NT2/D1 (cell line): Measurements from ENCODE around the gene WASHC2A.
"Not testable (repeated sequence)": the region's sequence is repeated elsewhere in the genome, so short reads cannot be mapped to it uniquely, and the experiment has no call there.

Experiments used
- DNase-seq: peaks from one replicate; pipeline ENCODE4 v3.0.0-alpha.2; 2011; ENCODE audit warnings: low read depth, low spot score
- H3K27me3 ChIP-seq: 2 replicates; pipeline ENCODE4 v1.6.0; 2011; ENCODE audit warnings: mild to moderate bottlenecking; ENCODE audit not compliant: insufficient read length, insufficient read depth
- H3K36me3 ChIP-seq: 2 replicates; pipeline ENCODE4 v1.6.1; 2011; ENCODE audit warnings: mild to moderate bottlenecking, low read length, mixed read lengths; ENCODE audit not compliant: insufficient read depth, insufficient read length
- H3K4me1 ChIP-seq: 2 replicates; pipeline ENCODE4 v1.5.1; 2011; ENCODE audit not compliant: insufficient read depth, insufficient read length
- H3K4me3 ChIP-seq: 2 replicates; pipeline ENCODE4 v1.5.1; 2011; ENCODE audit warnings: low read depth; ENCODE audit not compliant: insufficient read length
- H3K9ac ChIP-seq: 2 replicates; pipeline ENCODE4 v1.6.0; 2011; ENCODE audit warnings: low read depth; ENCODE audit not compliant: insufficient read length
- H3K9me3 ChIP-seq: 2 replicates; pipeline ENCODE4 v1.5.1; 2011; ENCODE audit warnings: mild to moderate bottlenecking, low read length; ENCODE audit not compliant: insufficient read depth
- SUZ12 ChIP-seq: IDR thresholded peaks from 2 replicates; pipeline ENCODE4 v1.6.1; 2011; ENCODE audit not compliant: insufficient read length, insufficient read depth; ENCODE audit errors: extremely low read depth
- YY1 ChIP-seq: IDR thresholded peaks from 2 replicates; pipeline ENCODE4 v1.6.1; 2011; ENCODE audit not compliant: insufficient read length, insufficient read depth
- ZNF274 ChIP-seq: IDR thresholded peaks from 2 replicates; pipeline ENCODE4 v1.6.1; 2011; ENCODE audit warnings: mild to moderate bottlenecking, low read depth, low read length

WASHC2A gene

GRCh38 chr10:50143512-50144174 is 75.9 kb downstream of the WASHC2A start:
- H3K4me1 ChIP-seq, H3K9ac ChIP-seq, H3K27me3 ChIP-seq, H3K4me3 ChIP-seq, H3K36me3 ChIP-seq, DNase-seq, H3K9me3 ChIP-seq: not testable (repeated sequence)

DNA sequence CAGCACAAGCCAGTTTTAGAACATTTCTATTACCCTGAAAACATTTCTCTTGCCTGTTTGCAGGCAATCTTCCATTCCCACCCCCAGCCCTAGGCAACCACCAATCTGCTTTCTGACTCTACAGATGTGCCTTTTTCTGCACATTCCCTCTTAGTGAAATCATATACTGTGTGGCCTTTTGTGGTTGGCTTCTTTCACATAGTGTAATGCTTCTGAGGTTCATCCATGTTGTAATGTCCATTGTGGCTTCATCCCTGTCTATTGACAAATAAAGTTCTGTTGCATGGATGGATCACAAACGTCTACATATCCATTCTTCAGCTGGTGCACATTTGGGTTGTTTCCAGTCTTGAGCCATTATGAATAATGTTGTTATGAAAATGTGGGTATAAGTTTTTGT is 77.8 kb downstream of the WASHC2A start:
- H3K9me3 ChIP-seq, DNase-seq, H3K27me3 ChIP-seq, H3K4me3 ChIP-seq, H3K36me3 ChIP-seq, H3K9ac ChIP-seq, H3K4me1 ChIP-seq: not testable (repeated sequence)

GRCh38 chr10:50152792-50153272 is 85.1 kb downstream of the WASHC2A start:
- DNase-seq = no peak
- TF ChIP-seq YY1 (no peak), ZNF274 (no peak), SUZ12 (no peak)
- H3K27me3 ChIP-seq = no peaks in the 10 kb centered on the region
- no peaks in the 10 kb centered on the region for H3K4me1 ChIP-seq
- H3K4me3 ChIP-seq = no peak overlapping the region
- no peaks in the 10 kb centered on the region for H3K9me3 ChIP-seq
- H3K36me3 ChIP-seq = no peaks in the 10 kb centered on the region
- no peak overlapping the region for H3K9ac ChIP-seq

DNA sequence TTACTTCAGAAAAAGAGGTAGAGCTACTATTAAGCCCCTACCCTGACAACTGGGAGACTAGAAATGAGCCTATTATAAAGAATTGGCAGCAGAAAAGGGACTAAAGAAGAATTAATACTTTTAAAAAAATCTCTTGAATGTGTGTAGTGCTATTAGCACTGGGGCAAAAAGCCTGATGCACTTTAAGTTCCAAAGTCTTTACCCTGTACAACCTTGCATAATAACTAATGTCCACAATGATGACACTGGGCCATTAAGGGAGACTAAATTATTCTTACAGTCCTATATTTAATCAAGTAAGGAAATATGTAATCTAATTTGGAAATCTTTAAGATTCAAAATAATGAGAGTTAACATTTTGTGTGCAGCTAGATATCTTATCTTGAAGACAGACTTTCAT is 90.1 kb downstream of the WASHC2A start:
- H3K9me3 ChIP-seq, H3K4me1 ChIP-seq, H3K4me3 ChIP-seq, H3K27me3 ChIP-seq, H3K9ac ChIP-seq, H3K36me3 ChIP-seq, DNase-seq: not testable (repeated sequence)

GRCh38 chr10:50159856-50160255 is 92.1 kb downstream of the WASHC2A start:
- not testable (repeated sequence) for H3K27me3 ChIP-seq, H3K4me1 ChIP-seq, H3K9me3 ChIP-seq, H3K4me3 ChIP-seq, DNase-seq, H3K9ac ChIP-seq, H3K36me3 ChIP-seq

GRCh38 chr10:50165038-50165437 is 97.3 kb downstream of the WASHC2A start:
- H3K36me3 ChIP-seq, H3K4me3 ChIP-seq, H3K4me1 ChIP-seq, DNase-seq, H3K9me3 ChIP-seq, H3K9ac ChIP-seq, H3K27me3 ChIP-seq: not testable (repeated sequence)

- not testable (repeated sequence) for H3K4me1 ChIP-seq, DNase-seq, H3K4me3 ChIP-seq, H3K27me3 ChIP-seq, H3K36me3 ChIP-seq, H3K9ac ChIP-seq, H3K9me3 ChIP-seq
Observed at GRCh38 chr10:50167833-50168232, 100.1 kb downstream of the WASHC2A start.

- H3K27me3 ChIP-seq, H3K36me3 ChIP-seq, H3K9me3 ChIP-seq, H3K4me3 ChIP-seq, H3K9ac ChIP-seq, H3K4me1 ChIP-seq, DNase-seq: not testable (repeated sequence)
Observed at GRCh38 chr10:50169506-50169905, 101.8 kb downstream of the WASHC2A start.

GRCh38 chr10:50174788-50175525 is 107.2 kb downstream of the WASHC2A start:
- H3K27me3 ChIP-seq, H3K9ac ChIP-seq, H3K4me1 ChIP-seq, H3K4me3 ChIP-seq, DNase-seq, H3K36me3 ChIP-seq, H3K9me3 ChIP-seq: not testable (repeated sequence)
